PFSK-1 (cell line): ENCODE data around the gene TATDN3.

Experiments
- FOXP2 ChIP-seq: optimal IDR thresholded peaks from 2 replicates; pipeline ENCODE3; 2011; ENCODE audit warnings: borderline replicate concordance, control low read depth, inconsistent platforms; ENCODE audit not compliant: insufficient read depth; ENCODE audit errors: extremely low read length, extremely low read depth
- POLR2AphosphoS5 ChIP-seq: IDR thresholded peaks from 2 replicates; pipeline ENCODE4 v1.6.1; 2012; ENCODE audit warnings: low read depth, mild to moderate bottlenecking, control low read depth, low read length, moderate library complexity
- SIN3A ChIP-seq: IDR thresholded peaks from 2 replicates; pipeline ENCODE4 v1.6.1; 2012; ENCODE audit warnings: mild to moderate bottlenecking, low read length, moderate library complexity, borderline replicate concordance; ENCODE audit not compliant: insufficient read depth
- TAF1 ChIP-seq: IDR thresholded peaks from 2 replicates; pipeline ENCODE4 v1.6.1; 2012; ENCODE audit warnings: low read length, control low read depth, borderline replicate concordance; ENCODE audit not compliant: insufficient read depth
- TF ChIP-seq, protein P1 (sequence below), 2 experiments: IDR thresholded peaks; 2 replicates each; pipeline versions ENCODE4 v1.6.1 to v1.8.0; 2011 to 2012; ENCODE audit warnings: low read depth in 2 of 2, low read length in 2 of 2, control low read depth in 1 of 2, inconsistent platforms in 1 of 2, mild to moderate bottlenecking in 1 of 2, moderate library complexity in 1 of 2; ENCODE audit not compliant: insufficient read depth in 1 of 2

TATDN3 gene

DNA sequence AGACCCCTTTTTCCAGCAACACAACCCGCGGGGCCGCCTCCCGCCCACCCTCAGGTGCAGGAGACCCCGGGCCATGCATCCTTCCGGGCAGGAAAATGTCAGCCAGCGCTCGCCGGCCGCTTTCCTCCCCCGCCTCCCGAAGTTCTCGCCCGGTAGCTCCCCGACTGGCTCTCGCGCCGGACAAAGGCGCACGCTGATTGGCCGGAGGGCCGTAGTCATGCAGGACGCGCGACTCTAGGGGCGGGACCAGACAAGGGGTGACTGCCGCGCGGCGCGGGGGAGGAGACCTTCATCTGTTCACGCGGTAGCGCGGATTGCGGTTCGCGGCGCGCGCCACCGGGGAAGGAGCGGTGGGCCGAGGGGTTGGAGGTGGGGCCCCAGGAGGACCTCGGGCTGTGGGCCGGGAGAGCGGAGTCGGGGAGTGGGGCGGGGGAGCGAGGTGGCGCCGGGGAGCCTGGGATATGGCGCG is 66.3 kb downstream of the TATDN3 start, which contains the start of gene FLVCR1:
FLVCR1 (plus strand) TSS at position 284 of the 469 bp plus-strand sequence; CDS start at position 462, 178 bp downstream.
- peak; percentile 79 for TF ChIP-seq POLR2AphosphoS5
- peak; percentile 86 for TF ChIP-seq TAF1
- TF ChIP-seq SIN3A = peak; percentile 18
- TF ChIP-seq FOXP2 = peak; percentile 93
- TF ChIP-seq, protein P1, sequence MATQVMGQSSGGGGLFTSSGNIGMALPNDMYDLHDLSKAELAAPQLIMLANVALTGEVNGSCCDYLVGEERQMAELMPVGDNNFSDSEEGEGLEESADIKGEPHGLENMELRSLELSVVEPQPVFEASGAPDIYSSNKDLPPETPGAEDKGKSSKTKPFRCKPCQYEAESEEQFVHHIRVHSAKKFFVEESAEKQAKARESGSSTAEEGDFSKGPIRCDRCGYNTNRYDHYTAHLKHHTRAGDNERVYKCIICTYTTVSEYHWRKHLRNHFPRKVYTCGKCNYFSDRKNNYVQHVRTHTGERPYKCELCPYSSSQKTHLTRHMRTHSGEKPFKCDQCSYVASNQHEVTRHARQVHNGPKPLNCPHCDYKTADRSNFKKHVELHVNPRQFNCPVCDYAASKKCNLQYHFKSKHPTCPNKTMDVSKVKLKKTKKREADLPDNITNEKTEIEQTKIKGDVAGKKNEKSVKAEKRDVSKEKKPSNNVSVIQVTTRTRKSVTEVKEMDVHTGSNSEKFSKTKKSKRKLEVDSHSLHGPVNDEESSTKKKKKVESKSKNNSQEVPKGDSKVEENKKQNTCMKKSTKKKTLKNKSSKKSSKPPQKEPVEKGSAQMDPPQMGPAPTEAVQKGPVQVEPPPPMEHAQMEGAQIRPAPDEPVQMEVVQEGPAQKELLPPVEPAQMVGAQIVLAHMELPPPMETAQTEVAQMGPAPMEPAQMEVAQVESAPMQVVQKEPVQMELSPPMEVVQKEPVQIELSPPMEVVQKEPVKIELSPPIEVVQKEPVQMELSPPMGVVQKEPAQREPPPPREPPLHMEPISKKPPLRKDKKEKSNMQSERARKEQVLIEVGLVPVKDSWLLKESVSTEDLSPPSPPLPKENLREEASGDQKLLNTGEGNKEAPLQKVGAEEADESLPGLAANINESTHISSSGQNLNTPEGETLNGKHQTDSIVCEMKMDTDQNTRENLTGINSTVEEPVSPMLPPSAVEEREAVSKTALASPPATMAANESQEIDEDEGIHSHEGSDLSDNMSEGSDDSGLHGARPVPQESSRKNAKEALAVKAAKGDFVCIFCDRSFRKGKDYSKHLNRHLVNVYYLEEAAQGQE (IDR thresholded peaks at IDR 0.05; ENCODE audit: insufficient read depth in 1 of 2, low read depth in 2 of 2, low read length in 2 of 2) = no peak

DNA sequence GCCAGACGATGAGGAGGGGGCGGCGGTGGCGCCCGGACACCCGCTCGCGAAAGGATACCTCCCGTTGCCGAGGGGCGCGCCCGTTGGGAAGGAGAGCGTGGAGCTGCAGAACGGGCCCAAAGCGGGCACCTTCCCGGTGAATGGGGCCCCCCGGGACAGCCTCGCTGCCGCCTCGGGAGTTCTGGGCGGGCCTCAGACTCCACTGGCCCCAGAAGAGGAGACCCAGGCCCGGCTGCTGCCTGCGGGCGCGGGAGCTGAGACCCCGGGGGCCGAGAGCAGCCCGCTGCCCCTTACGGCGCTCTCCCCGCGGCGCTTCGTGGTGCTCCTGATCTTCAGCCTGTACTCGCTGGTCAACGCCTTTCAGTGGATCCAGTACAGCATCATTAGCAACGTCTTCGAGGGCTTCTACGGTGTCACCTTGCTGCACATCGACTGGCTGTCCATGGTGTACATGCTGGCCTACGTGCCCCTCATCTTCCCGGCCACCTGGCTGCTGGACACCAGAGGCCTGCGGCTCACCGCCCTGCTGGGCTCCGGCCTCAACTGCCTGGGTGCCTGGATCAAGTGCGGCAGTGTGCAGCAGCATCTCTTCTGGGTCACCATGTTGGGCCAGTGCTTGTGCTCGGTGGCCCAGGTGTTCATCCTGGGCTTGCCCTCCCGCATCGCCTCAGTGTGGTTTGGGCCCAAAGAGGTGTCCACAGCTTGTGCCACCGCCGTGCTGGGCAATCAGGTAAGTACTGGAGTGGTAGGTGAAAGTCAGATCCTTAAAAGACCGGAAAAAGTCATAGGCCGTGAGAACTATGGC is 67.0 kb downstream of the TATDN3 start:
- TF ChIP-seq, protein P1 (IDR thresholded peaks at IDR 0.05; ENCODE audit: insufficient read depth in 1 of 2, low read depth in 2 of 2, low read length in 2 of 2) = no peak
- no peak for TF ChIP-seq TAF1
- TF ChIP-seq POLR2AphosphoS5 = no peak; the same call in 1 of the 2 replicates
- TF ChIP-seq SIN3A = no peak
- no peak for TF ChIP-seq FOXP2

DNA sequence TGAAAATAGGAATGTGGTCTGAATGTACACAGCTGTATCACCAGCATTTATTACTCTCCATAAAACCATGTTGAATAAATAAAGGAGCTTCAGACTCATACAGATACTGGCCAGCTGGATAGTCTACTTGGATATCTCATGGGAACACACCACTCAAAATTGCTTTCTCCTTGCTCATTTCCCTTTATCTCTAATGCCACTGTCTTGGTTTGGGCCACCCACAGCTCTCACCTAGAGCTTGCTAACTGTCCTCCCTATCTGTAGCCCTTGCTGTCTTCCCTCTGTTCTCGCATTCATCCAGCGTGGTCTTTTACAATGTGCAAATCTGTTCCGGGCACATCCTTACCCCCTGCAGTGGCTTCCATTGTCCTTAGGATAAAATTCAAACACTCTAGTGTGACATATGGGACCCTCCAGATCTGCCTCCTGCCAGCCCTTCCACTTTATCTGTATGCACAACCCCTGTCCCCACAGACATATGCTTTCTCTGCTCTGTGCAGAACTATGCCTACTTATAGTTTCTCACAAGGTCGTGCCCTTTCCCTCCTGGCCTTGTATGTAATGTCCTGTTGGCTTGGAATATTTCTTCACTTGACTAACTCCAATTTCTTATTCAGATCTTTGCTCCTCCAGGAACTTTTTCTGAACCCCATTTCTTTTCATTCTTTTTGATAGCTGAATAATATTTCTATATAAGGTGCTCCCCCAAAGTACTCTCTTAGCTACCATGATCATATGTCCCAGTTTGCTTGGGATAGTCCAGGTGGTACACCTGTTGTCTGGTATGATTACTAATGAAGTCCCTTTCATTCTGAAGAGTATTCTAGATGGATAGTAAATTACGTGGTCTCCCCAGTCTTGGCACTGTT is 69.3 kb downstream of the TATDN3 start:
- TF ChIP-seq, protein P1 (IDR thresholded peaks at IDR 0.05; ENCODE audit: insufficient read depth in 1 of 2, low read depth in 2 of 2, low read length in 2 of 2) = no peak
- TF ChIP-seq SIN3A (no peak), POLR2AphosphoS5 (no peak)

DNA sequence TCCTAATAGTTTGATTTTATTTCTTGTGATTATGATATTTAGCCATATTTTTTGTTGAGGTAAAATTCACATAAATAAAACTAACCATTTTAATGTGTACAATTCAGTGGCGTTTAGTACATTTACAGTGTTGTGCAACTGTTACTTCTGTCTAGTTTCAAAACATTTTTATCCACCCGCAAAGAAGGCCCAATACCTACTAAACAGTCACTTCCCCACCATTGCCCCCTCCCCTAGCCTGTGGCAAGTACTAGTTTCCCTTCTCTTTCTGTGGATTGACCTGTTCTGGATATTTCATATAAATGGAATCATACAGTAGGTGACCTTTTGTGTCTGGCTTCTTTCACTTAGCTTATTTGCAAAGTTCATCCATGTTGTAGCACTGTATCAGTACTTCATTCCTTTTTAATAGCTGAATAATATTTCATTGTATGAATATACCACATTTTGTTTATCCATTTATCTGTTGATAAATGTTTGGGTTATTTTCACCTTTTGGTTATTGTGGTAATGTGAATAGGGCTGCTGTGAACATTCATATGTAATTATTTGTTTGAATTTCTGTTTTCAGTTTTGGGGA is 70.5 kb downstream of the TATDN3 start:
- no peak for TF ChIP-seq SIN3A
- TF ChIP-seq FOXP2 = no peak
- TF ChIP-seq POLR2AphosphoS5 = no peak
- TF ChIP-seq TAF1 = no peak
- TF ChIP-seq, protein P1 (IDR thresholded peaks at IDR 0.05; ENCODE audit: insufficient read depth in 1 of 2, low read depth in 2 of 2, low read length in 2 of 2) = no peak
